Common myeloid progenitor, CD34-positive (primary cell): ENCODE measurements around the gene BEND6.
A peak's percentile ranks its signal among the peaks of the same experiment; 100 is the strongest.
"Not testable (repeated sequence)": the region's sequence is repeated elsewhere in the genome, so short reads cannot be mapped to it uniquely, and the experiment has no call there.

ENCODE experiments used
- CTCF ChIA-PET: fragments of 350-600 bp; sonication (Branson Sonifier 250); formaldehyde crosslinking; loops from one replicate; lab custom pipeline; 2021; ENCODE audit warnings: antibody characterized with exemption; lab: Charles Lee
- POLR2A ChIA-PET: fragments of 350-600 bp; sonication (Branson Sonifier 250); formaldehyde crosslinking; loops from one replicate; lab custom pipeline; 2021; ENCODE audit warnings: antibody characterized with exemption; lab: Charles Lee
- DNase-seq, 3 donors: peaks; one replicate each; pipeline versions ENCODE4 v3.0.0 to v3.0.0-alpha.2; 2013
- H3K27ac ChIP-seq, 2 experiments: 1 replicate in 1 of 2; 2 replicates in 1 of 2; pipeline ENCODE4 v1.7.0; 2013; ENCODE audit warnings: inconsistent platforms in 2 of 2, low read length in 2 of 2, mild to moderate bottlenecking in 2 of 2, low read depth in 1 of 2, moderate library complexity in 1 of 2; ENCODE audit not compliant: severe bottlenecking in 2 of 2, insufficient read depth in 1 of 2, poor library complexity in 1 of 2
- H3K27me3 ChIP-seq, 5 experiments: replicated peaks in 2 of 5; 1 replicate in 3 of 5; 2 replicates in 2 of 5; pipeline versions ENCODE4 v1.6.1 to v1.7.0; 2013; ENCODE audit warnings: low read length in 4 of 5, mild to moderate bottlenecking in 2 of 5, moderate library complexity in 2 of 5, inconsistent platforms in 1 of 5; ENCODE audit not compliant: insufficient read depth in 5 of 5, control insufficient read depth in 4 of 5
- H3K36me3 ChIP-seq, 4 experiments: 1 replicate in 2 of 4; 2 replicates in 2 of 4; pipeline versions ENCODE4 v1.6.1 to v1.7.0; 2013; ENCODE audit warnings: low read length in 3 of 4, control low read depth in 1 of 4, mild to moderate bottlenecking in 1 of 4; ENCODE audit not compliant: control insufficient read depth in 4 of 4, insufficient read depth in 4 of 4
- H3K4me1 ChIP-seq, 4 experiments: 1 replicate in 3 of 4; 2 replicates in 1 of 4; pipeline versions ENCODE4 v1.6.1 to v1.7.1; 2013; ENCODE audit warnings: low read length in 3 of 4, mild to moderate bottlenecking in 3 of 4, control low read depth in 1 of 4, inconsistent platforms in 1 of 4, moderate library complexity in 1 of 4; ENCODE audit not compliant: control insufficient read depth in 4 of 4, insufficient read depth in 4 of 4; ENCODE audit errors: control extremely low read depth in 1 of 4
- H3K4me3 ChIP-seq, 7 experiments: 1 replicate in 4 of 7; 2 replicates in 3 of 7; pipeline versions ENCODE4 v1.5.1 to v1.7.0; 2013; ENCODE audit warnings: mild to moderate bottlenecking in 7 of 7, low read length in 6 of 7, moderate library complexity in 6 of 7, inconsistent platforms in 2 of 7, low read depth in 2 of 7, control low read depth in 1 of 7; ENCODE audit not compliant: insufficient read depth in 4 of 7, control insufficient read depth in 1 of 7; ENCODE audit errors: extremely low read depth in 1 of 7
- H3K9me3 ChIP-seq, 5 experiments: 1 replicate in 4 of 5; 2 replicates in 1 of 5; pipeline versions ENCODE4 v1.6.1 to v1.7.1; 2013; ENCODE audit warnings: low read length in 4 of 5, mild to moderate bottlenecking in 2 of 5, inconsistent platforms in 1 of 5, low read depth in 1 of 5, moderate library complexity in 1 of 5; ENCODE audit not compliant: control insufficient read depth in 4 of 5, insufficient read depth in 2 of 5; ENCODE audit errors: control extremely low read depth in 1 of 5
- WGBS: methylation state at CpG from one replicate; pipeline ENCODE4 v1.1.5; 2013; ENCODE audit not compliant: insufficient coverage; 5-methylcytosine and 5-hydroxymethylcytosine counted together

Gene BEND6

GRCh38 chr6:57047859-57048258 is 93.0 kb downstream of the BEND6 start:
- H3K4me3 ChIP-seq: peak overlapping the region in 3 of 7 experiments; percentile 44 to 48 (median 46)
- 92% methylated on average over 2 of the region's 6 CpGs for WGBS
- not testable (repeated sequence) for DNase-seq

GRCh38 chr6:57048577-57048976 is 93.7 kb downstream of the BEND6 start:
- H3K4me3 ChIP-seq: peak overlapping the region in 1 of 7 experiments; percentile 46
- POLR2A ChIA-PET: no interaction called here

More at GRCh38 chr6:57047859-57048258, 93.0 kb downstream of the BEND6 start:
- Histone ChIP-seq H3K4me1 (peaks cover 0 to 13% (median 6%) of the 10 kb centered on the region in 4 experiments), H3K27ac (peak overlapping the region in 1 of 2 experiments; percentile 66), H3K36me3 (peaks cover 7 to 28% (median 16%) of the 10 kb centered on the region in 4 experiments)
- CTCF ChIA-PET, H3K27me3 ChIP-seq, POLR2A ChIA-PET, H3K9me3 ChIP-seq: not testable (repeated sequence)

GRCh38 chr6:57063847-57064246 is 108.9 kb downstream of the BEND6 start:
- DNase-seq: no peak
- no peak overlapping the region for H3K27ac ChIP-seq
- WGBS: 100% methylated on average over 1 of the region's 3 CpGs
- ChIA-PET CTCF (no interaction called here), POLR2A (no interaction called here)
- H3K27me3 ChIP-seq: no peaks in the 10 kb centered on the region
- peaks cover 10 to 32% (median 21%) of the 10 kb centered on the region in 4 experiments for H3K36me3 ChIP-seq
- H3K4me1 ChIP-seq: no peaks in the 10 kb centered on the region
- no peaks in the 10 kb centered on the region for H3K9me3 ChIP-seq
- H3K4me3 ChIP-seq: no peak overlapping the region

More at GRCh38 chr6:57048577-57048976, 93.7 kb downstream of the BEND6 start:
- H3K36me3 ChIP-seq: peaks cover 13 to 34% (median 21%) of the 10 kb centered on the region in 4 experiments
- WGBS: 96% methylated on average over 4 of the region's 5 CpGs
- no peaks in the 10 kb centered on the region for H3K9me3 ChIP-seq
- H3K4me1 ChIP-seq: peaks cover 0 to 13% (median 6%) of the 10 kb centered on the region in 4 experiments
- CTCF ChIA-PET: interaction anchor here (1.2 kb wide), 1 partner anchor 28 kb away, joined by 4 read pairs; no protein-coding TSS in a partner anchor
- peak overlapping the region in 1 of 2 experiments; percentile 66 for H3K27ac ChIP-seq
- no peak for DNase-seq
- no peaks in the 10 kb centered on the region for H3K27me3 ChIP-seq

- Histone ChIP-seq H3K4me3 (no peak overlapping the region), H3K4me1 (no peaks in the 10 kb centered on the region), H3K9me3 (no peaks in the 10 kb centered on the region), H3K27me3 (no peaks in the 10 kb centered on the region), H3K27ac (no peak overlapping the region), H3K36me3 (peaks cover 10 to 28% (median 20%) of the 10 kb centered on the region in 4 experiments)
- ChIA-PET CTCF (no interaction called here), POLR2A (no interaction called here)
- DNase-seq: no peak
- WGBS: no CpG with 5 or more reads among the region's 1 CpG
Observed at GRCh38 chr6:57064809-57065208, 109.9 kb downstream of the BEND6 start.

- CTCF ChIA-PET: no interaction called here
- WGBS: no CpG with 5 or more reads among the region's 1 CpG
- Histone ChIP-seq H3K4me3 (no peak overlapping the region), H3K4me1 (no peaks in the 10 kb centered on the region), H3K9me3 (no peaks in the 10 kb centered on the region), H3K27ac (no peak overlapping the region), H3K36me3 (peaks cover 7 to 14% (median 9%) of the 10 kb centered on the region in 4 experiments), H3K27me3 (no peaks in the 10 kb centered on the region)
- no peak for DNase-seq
- POLR2A ChIA-PET: no interaction called here
Observed at GRCh38 chr6:57068061-57068460, 113.2 kb downstream of the BEND6 start.

GRCh38 chr6:57069228-57069627 is 114.3 kb downstream of the BEND6 start:
- no peaks in the 10 kb centered on the region for H3K4me1 ChIP-seq
- H3K4me3 ChIP-seq: no peak overlapping the region
- CTCF ChIA-PET: no interaction called here
- no peak for DNase-seq
- POLR2A ChIA-PET: no interaction called here
- H3K27ac ChIP-seq: no peak overlapping the region
- no peaks in the 10 kb centered on the region for H3K27me3 ChIP-seq
- no peaks in the 10 kb centered on the region for H3K9me3 ChIP-seq
- WGBS: 93% methylated on average over 4 of the region's 4 CpGs
- H3K36me3 ChIP-seq: peaks cover 7 to 14% (median 9%) of the 10 kb centered on the region in 4 experiments

- no peak for DNase-seq
- POLR2A ChIA-PET: no interaction called here
- WGBS: 100% methylated on average over 8 of the region's 9 CpGs
- Histone ChIP-seq H3K4me3 (no peak overlapping the region), H3K36me3 (peaks cover 5 to 11% (median 7%) of the 10 kb centered on the region in 4 experiments), H3K9me3 (no peaks in the 10 kb centered on the region), H3K4me1 (no peaks in the 10 kb centered on the region), H3K27me3 (no peaks in the 10 kb centered on the region), H3K27ac (peak overlapping the region in 1 of 2 experiments; percentile 54)
- CTCF ChIA-PET: no interaction called here
Observed at GRCh38 chr6:57069920-57070331, 115.0 kb downstream of the BEND6 start.
